MM.1S (cell line): ENCODE results near the gene ARF1.

Experiments used
- DNase-seq: peaks from one replicate; pipeline ENCODE4 v3.0.0-alpha.2; 2015
- H2AFZ ChIP-seq: fragments of 300-600 bp; sonication (generic); 2 replicates; pipeline ENCODE4 v1.6.0; 2016; ENCODE audit warnings: antibody characterized with exemption, low read length
- H3F3A ChIP-seq: fragments of 300-600 bp; sonication (generic); 2 replicates; pipeline ENCODE4 v1.6.1; 2016; ENCODE audit warnings: mild to moderate bottlenecking, antibody characterized with exemption, low read length, moderate library complexity, mixed read lengths; ENCODE audit not compliant: insufficient read depth
- H3K27ac ChIP-seq: fragments of 300-600 bp; sonication (generic); 2 replicates; pipeline ENCODE4 v1.5.1; 2016; ENCODE audit warnings: mild to moderate bottlenecking, low read length
- H3K27me3 ChIP-seq: fragments of 300-600 bp; sonication (generic); replicated peaks from 2 replicates; pipeline ENCODE4 v1.6.0; 2016; ENCODE audit warnings: low read length; ENCODE audit not compliant: insufficient read depth
- H3K36me3 ChIP-seq: fragments of 300-600 bp; sonication (generic); replicated peaks from 2 replicates; pipeline ENCODE4 v1.6.1; 2016; ENCODE audit warnings: mild to moderate bottlenecking, low read length, mixed read lengths; ENCODE audit not compliant: insufficient read depth
- H3K4me1 ChIP-seq: fragments of 300-600 bp; sonication (generic); 2 replicates; pipeline ENCODE4 v1.6.1; 2016; ENCODE audit warnings: low read length, mixed read lengths
- H3K4me2 ChIP-seq: fragments of 300-600 bp; sonication (generic); 2 replicates; pipeline ENCODE4 v1.6.0; 2016; ENCODE audit warnings: low read depth, low read length
- H3K4me3 ChIP-seq: fragments of 300-600 bp; sonication (generic); 2 replicates; pipeline ENCODE4 v1.5.1; 2016; ENCODE audit warnings: low read length, mixed read lengths
- H3K79me2 ChIP-seq: fragments of 300-600 bp; sonication (generic); 2 replicates; pipeline ENCODE4 v1.6.1; 2016; ENCODE audit warnings: mixed run types, low read length, mixed read lengths
- H3K9ac ChIP-seq: fragments of 300-600 bp; sonication (generic); 2 replicates; pipeline ENCODE4 v1.6.1; 2016; ENCODE audit warnings: low read length, mixed read lengths
- H3K9me2 ChIP-seq: fragments of 300-600 bp; sonication (generic); replicated peaks from 2 replicates; pipeline ENCODE4 v1.6.1; 2016; ENCODE audit warnings: mild to moderate bottlenecking, low read length, mixed read lengths; ENCODE audit not compliant: insufficient read depth
- H3K9me3 ChIP-seq: fragments of 300-600 bp; sonication (generic); replicated peaks from 2 replicates; pipeline ENCODE4 v1.6.1; 2016; ENCODE audit warnings: mild to moderate bottlenecking, low read length, mixed read lengths; ENCODE audit not compliant: insufficient read depth
- H4K20me1 ChIP-seq: fragments of 300-600 bp; sonication (generic); 2 replicates; pipeline ENCODE4 v1.6.1; 2016; ENCODE audit warnings: mild to moderate bottlenecking, low read length, moderate library complexity, mixed read lengths; ENCODE audit not compliant: insufficient read depth
- EZH2 ChIP-seq: fragments of 300-600 bp; sonication (generic); optimal IDR thresholded peaks from 2 replicates; pipeline ENCODE3; 2017; ENCODE audit warnings: low read depth, mild to moderate bottlenecking, antibody characterized with exemption, low read length, mixed read lengths
- EZH2phosphoT487 ChIP-seq: fragments of 300-600 bp; sonication (generic); IDR thresholded peaks from 2 replicates; pipeline ENCODE4 v1.6.1; 2018; ENCODE audit warnings: antibody characterized with exemption, low read length
- TF ChIP-seq, protein P1 (sequence below): fragments of 300-600 bp; sonication (generic); IDR thresholded peaks from 2 replicates; pipeline ENCODE4 v1.5.1; 2016; ENCODE audit warnings: antibody characterized with exemption, low read length, mixed read lengths

ARF1 gene

DNA sequence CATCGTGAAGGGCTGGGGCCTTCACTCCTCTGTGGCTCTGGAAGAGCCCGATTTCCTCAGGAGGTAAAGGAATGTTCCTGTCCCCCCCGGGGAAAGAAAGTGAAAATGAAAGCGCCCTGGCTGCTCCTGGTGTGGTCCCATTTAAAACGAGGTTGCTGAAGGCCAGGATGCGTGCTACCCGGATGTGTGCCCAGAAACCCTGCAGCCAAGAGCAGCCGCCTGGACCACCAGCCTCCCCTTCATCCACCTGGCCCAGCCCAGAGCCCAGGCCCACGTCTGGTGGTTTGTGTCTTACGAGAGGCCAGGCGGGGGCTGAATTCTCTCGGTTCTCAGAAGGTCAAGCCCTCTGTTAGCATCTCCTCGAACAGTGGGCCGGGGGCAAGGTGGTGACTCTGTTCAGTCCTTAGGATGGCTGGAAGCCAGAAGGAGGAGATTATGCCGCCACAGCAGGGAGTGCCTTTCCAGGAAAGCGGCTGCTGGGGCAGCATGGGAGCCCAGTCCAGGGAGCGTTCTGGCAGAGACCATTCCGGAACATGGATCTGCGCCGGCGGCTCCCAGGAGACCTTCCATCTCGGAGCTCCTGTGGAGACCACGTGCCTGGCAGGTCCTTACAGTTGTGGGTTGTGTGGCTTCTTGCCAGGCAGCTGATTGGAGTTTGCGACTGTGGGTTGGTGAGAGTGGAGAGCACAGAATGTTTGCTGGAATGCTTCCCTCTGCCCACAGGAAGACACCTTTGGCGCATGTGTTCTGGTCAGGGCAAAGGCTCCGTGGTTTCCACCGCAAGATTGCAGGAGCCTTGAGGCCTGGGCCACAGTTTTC is 58.9 kb downstream of the ARF1 start:
- Histone ChIP-seq H3K9me3 (no peaks in the 10 kb centered on the region), H4K20me1 (peaks cover 32% of the 10 kb centered on the region), H3K9me2 (no peaks in the 10 kb centered on the region), H2AFZ (peak overlapping the region; percentile 86; the same call in 1 of the 2 replicates), H3K79me2 (peaks cover 63% of the 10 kb centered on the region), H3K36me3 (0 out of 2 replicates have a peak, but pooled peaks cover 6% of the 10 kb centered on the region), H3K4me2 (peak overlapping the region; percentile 89), H3K4me1 (peaks cover 14% of the 10 kb centered on the region), H3K9ac (peak overlapping the region; percentile 97), H3K4me3 (peak overlapping the region; percentile 95), H3F3A (peaks cover 15% of the 10 kb centered on the region), H3K27me3 (peaks cover 16% of the 10 kb centered on the region), H3K27ac (peak overlapping the region; percentile 91)
- DNase-seq: peak; percentile 72
- TF ChIP-seq EZH2phosphoT487 (no peak), EZH2 (no peak)
- TF ChIP-seq, protein P1, sequence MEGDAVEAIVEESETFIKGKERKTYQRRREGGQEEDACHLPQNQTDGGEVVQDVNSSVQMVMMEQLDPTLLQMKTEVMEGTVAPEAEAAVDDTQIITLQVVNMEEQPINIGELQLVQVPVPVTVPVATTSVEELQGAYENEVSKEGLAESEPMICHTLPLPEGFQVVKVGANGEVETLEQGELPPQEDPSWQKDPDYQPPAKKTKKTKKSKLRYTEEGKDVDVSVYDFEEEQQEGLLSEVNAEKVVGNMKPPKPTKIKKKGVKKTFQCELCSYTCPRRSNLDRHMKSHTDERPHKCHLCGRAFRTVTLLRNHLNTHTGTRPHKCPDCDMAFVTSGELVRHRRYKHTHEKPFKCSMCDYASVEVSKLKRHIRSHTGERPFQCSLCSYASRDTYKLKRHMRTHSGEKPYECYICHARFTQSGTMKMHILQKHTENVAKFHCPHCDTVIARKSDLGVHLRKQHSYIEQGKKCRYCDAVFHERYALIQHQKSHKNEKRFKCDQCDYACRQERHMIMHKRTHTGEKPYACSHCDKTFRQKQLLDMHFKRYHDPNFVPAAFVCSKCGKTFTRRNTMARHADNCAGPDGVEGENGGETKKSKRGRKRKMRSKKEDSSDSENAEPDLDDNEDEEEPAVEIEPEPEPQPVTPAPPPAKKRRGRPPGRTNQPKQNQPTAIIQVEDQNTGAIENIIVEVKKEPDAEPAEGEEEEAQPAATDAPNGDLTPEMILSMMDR: no peak

DNA sequence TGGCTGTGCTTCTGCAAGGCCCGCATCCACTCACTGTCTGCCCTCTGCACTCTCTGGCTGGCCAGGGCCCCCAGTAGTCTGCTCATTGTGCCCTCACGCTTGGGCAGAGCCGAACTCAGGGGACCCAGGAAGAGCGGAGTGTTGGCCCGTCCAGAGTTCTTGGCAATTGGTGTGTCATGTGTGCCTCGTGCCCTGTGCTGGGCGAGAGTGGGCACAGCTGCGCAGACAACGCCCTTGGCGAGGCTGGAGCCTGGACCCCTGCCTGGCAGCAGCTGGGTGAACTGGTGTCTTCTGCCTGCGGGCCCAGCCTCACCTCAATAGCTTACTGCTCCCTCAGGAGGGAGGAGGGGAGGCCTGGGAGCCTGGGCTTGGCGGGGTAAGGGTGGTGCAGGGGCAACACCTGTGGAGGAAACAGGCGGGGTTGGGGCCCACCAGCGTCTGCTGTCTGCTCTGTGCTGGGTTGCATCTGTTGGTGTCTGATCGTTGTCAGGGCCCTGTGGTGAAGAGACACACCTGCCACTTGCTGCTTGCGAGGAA is 59.7 kb downstream of the ARF1 start:
- TF ChIP-seq EZH2 (no peak), EZH2phosphoT487 (no peak)
- TF ChIP-seq, protein P1: no peak
- Histone ChIP-seq H3K36me3 (0 out of 2 replicates have a peak, but pooled peaks cover 6% of the 10 kb centered on the region), H3K9me3 (no peaks in the 10 kb centered on the region), H3K27me3 (0 out of 2 replicates have a peak, but pooled peaks cover 9% of the 10 kb centered on the region), H3K4me2 (peak overlapping the region; percentile 89), H3K27ac (no peak overlapping the region), H3F3A (peaks cover 15% of the 10 kb centered on the region), H2AFZ (no peak overlapping the region), H3K4me1 (peaks cover 14% of the 10 kb centered on the region), H3K4me3 (peak overlapping the region; percentile 95), H3K9me2 (no peaks in the 10 kb centered on the region), H3K79me2 (peaks cover 71% of the 10 kb centered on the region), H4K20me1 (peaks cover 32% of the 10 kb centered on the region), H3K9ac (peak overlapping the region; percentile 97; the same call in 1 of the 2 replicates)
- DNase-seq: no peak

DNA sequence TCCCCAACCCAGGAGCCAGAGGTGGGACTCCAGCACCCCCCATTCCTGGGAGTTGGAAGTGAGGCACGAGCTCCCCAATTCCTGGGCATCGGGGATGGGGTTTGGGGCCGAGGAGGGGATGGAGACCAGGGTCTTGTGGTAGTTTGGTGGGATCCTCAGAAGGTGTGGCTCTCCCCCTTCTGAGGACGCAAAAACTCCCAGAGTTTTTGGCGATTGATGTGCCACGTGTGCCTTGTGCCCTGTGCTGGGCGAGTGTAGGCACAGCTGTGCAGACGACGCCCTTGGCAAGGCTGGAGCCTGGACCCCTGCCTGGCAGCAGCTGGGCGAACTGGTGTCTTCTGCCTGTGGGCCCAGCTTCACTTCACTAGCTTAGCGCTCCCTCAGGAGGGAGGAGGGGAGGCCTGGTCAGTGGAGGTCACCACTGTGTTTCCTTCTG is 60.2 kb downstream of the ARF1 start:
- H3K4me2 ChIP-seq: no peak overlapping the region
- peaks cover 72% of the 10 kb centered on the region for H3K79me2 ChIP-seq

More for the DNA sequence above, 60.2 kb downstream of the ARF1 start:
- Histone ChIP-seq H3K9me3 (no peaks in the 10 kb centered on the region), H2AFZ (no peak overlapping the region), H3K9me2 (no peaks in the 10 kb centered on the region), H3K4me1 (peaks cover 14% of the 10 kb centered on the region), H3K9ac (no peak overlapping the region), H3F3A (peaks cover 15% of the 10 kb centered on the region), H3K27me3 (0 out of 2 replicates have a peak, but pooled peaks cover 8% of the 10 kb centered on the region), H3K36me3 (peaks cover 6% of the 10 kb centered on the region; the same call in 1 of the 2 replicates), H3K4me3 (no peak overlapping the region), H3K27ac (no peak overlapping the region), H4K20me1 (peaks cover 32% of the 10 kb centered on the region)
- TF ChIP-seq EZH2 (no peak), EZH2phosphoT487 (no peak)
- TF ChIP-seq, protein P1: no peak
- no peak for DNase-seq
